ENCODE data around the gene NECAB3. TPM values are rescaled to one million over a fixed set of nuclear protein-coding genes. Genes with fewer than 3 reads are reported as not detected.

NECAB3 gene
- polyA plus RNA-seq, 1 of the 3 experiments (the other 2 are of a cell fraction), result 20.1 TPM

DNA sequence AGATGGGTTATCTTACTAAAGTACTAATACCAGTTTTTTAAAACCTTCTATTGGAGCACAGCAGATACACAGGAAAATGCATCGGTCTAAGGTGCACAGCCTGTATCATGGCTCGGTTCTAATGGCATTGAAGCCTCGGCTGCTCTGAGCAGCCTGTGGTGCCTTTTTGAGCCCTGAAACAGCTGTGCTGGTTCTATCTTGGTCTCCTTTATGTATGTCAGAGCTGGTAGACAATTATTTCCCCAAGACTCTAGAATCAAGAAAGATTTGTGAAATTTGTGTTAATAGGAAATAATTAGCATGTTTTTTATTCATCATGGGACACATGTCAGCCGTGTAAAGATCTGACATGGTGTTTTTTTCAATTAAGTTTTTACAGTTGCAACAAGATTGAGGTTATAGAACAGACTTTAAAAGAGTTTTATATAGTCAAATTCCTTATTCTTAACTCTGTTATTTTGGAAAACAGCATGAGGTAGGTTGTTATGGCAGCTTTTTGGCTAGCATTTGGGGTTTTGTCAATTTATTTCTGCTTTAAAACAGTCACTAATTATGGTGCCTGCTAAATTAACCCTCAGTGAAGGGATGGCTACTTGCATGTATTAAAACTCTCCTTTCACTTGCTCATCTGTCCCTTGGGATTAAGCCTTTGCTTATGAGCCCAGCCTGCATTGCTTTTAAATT lies 52.4 kb downstream of the NECAB3 start:
- WGBS (ENCODE audit: low lambda C conversion rate), result 97% methylated on average over 4 of the region's 4 CpGs
- Histone ChIP-seq H3K27ac (ENCODE audit: low read depth in 2 of 2, low read length in 1 of 2) (no peak overlapping the region), H3K9me2 (no peaks in the 10 kb centered on the region), H3K79me2 (ENCODE audit: insufficient read depth) (no peaks in the 10 kb centered on the region), H3K4me1 (ENCODE audit: control insufficient read depth in 1 of 2, insufficient read depth in 2 of 2, low read depth in 1 of 2, low read length in 1 of 2) (no peaks in the 10 kb centered on the region), H4K20me1 (ENCODE audit: insufficient read depth) (no peaks in the 10 kb centered on the region; the same call in 1 of the 2 replicates), H3K36me3 (replicated peaks in 1 of 2; ENCODE audit: control insufficient read depth in 1 of 2, insufficient read depth in 2 of 2, low read length in 1 of 2) (peaks cover 22 to 25% of the 10 kb centered on the region in 2 experiments), H3K9ac (no peak overlapping the region), H3F3A (replicated peaks; ENCODE audit: insufficient read depth) (no peaks in the 10 kb centered on the region), H2AFZ (ENCODE audit: low read depth) (no peak overlapping the region), H3K4me3 (ENCODE audit: low read depth in 2 of 2, low read length in 1 of 2) (no peak overlapping the region), H3K27me3 (ENCODE audit: insufficient read depth) (no peaks in the 10 kb centered on the region), H3K4me2 (no peak overlapping the region), H3K9me3 (no peaks in the 10 kb centered on the region)
- no peak for DNase-seq
- POLR2A ChIA-PET, result no interaction called here
- CTCF ChIA-PET, result interaction anchor here (1.5 to 1.6 kb wide), 2 partner anchors 9 to 164 kb away, joined by 3 read pairs; no protein-coding TSS in a partner anchor
- TF ChIP-seq MEF2A (IDR thresholded peaks at IDR 0.05; ENCODE audit: borderline replicate concordance, low read depth), result no peak
- TF ChIP-seq NRF1 (IDR thresholded peaks at IDR 0.05; ENCODE audit: low read depth, low read length), result no peak
- no peak for TF ChIP-seq FOXJ3 (CRISPR knock-in tag; IDR thresholded peaks at IDR 0.05)
- no peak for TF ChIP-seq SMC3 (IDR thresholded peaks at IDR 0.05; ENCODE audit: low read depth, low read length)
- no peak for TF ChIP-seq YY1 (IDR thresholded peaks at IDR 0.05; ENCODE audit: low read depth)
- TF ChIP-seq FOSL2 (IDR thresholded peaks at IDR 0.05; ENCODE audit: borderline replicate concordance, low read depth), result no peak
- TF ChIP-seq, protein P1, sequence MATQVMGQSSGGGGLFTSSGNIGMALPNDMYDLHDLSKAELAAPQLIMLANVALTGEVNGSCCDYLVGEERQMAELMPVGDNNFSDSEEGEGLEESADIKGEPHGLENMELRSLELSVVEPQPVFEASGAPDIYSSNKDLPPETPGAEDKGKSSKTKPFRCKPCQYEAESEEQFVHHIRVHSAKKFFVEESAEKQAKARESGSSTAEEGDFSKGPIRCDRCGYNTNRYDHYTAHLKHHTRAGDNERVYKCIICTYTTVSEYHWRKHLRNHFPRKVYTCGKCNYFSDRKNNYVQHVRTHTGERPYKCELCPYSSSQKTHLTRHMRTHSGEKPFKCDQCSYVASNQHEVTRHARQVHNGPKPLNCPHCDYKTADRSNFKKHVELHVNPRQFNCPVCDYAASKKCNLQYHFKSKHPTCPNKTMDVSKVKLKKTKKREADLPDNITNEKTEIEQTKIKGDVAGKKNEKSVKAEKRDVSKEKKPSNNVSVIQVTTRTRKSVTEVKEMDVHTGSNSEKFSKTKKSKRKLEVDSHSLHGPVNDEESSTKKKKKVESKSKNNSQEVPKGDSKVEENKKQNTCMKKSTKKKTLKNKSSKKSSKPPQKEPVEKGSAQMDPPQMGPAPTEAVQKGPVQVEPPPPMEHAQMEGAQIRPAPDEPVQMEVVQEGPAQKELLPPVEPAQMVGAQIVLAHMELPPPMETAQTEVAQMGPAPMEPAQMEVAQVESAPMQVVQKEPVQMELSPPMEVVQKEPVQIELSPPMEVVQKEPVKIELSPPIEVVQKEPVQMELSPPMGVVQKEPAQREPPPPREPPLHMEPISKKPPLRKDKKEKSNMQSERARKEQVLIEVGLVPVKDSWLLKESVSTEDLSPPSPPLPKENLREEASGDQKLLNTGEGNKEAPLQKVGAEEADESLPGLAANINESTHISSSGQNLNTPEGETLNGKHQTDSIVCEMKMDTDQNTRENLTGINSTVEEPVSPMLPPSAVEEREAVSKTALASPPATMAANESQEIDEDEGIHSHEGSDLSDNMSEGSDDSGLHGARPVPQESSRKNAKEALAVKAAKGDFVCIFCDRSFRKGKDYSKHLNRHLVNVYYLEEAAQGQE (IDR thresholded peaks at IDR 0.05; ENCODE audit: low read depth, low read length), result no peak
- TF ChIP-seq, protein P2, sequence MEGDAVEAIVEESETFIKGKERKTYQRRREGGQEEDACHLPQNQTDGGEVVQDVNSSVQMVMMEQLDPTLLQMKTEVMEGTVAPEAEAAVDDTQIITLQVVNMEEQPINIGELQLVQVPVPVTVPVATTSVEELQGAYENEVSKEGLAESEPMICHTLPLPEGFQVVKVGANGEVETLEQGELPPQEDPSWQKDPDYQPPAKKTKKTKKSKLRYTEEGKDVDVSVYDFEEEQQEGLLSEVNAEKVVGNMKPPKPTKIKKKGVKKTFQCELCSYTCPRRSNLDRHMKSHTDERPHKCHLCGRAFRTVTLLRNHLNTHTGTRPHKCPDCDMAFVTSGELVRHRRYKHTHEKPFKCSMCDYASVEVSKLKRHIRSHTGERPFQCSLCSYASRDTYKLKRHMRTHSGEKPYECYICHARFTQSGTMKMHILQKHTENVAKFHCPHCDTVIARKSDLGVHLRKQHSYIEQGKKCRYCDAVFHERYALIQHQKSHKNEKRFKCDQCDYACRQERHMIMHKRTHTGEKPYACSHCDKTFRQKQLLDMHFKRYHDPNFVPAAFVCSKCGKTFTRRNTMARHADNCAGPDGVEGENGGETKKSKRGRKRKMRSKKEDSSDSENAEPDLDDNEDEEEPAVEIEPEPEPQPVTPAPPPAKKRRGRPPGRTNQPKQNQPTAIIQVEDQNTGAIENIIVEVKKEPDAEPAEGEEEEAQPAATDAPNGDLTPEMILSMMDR (IDR thresholded peaks at IDR 0.05), result no peak
- no peak for TF ChIP-seq JUND (IDR thresholded peaks at IDR 0.05)
- no peak for TF ChIP-seq CHD2 (IDR thresholded peaks at IDR 0.05; ENCODE audit: low read length, partially characterized antibody)
- TF ChIP-seq RFX5 (IDR thresholded peaks at IDR 0.05; ENCODE audit: low read length), result no peak
- TF ChIP-seq MAX (IDR thresholded peaks at IDR 0.05; ENCODE audit: low read depth), result no peak
- TF ChIP-seq MXI1 (IDR thresholded peaks at IDR 0.05; ENCODE audit: low read depth, low read length), result no peak
- TF ChIP-seq FOXM1 (IDR thresholded peaks at IDR 0.05; ENCODE audit: low read depth), result no peak
